PFSK-1 (cell line): Measurements from ENCODE around the gene TNRC18.

ENCODE experiments used
- FOXP2 ChIP-seq: optimal IDR thresholded peaks from 2 replicates; pipeline ENCODE3; 2011; ENCODE audit warnings: borderline replicate concordance, control low read depth, inconsistent platforms; ENCODE audit not compliant: insufficient read depth; ENCODE audit errors: extremely low read length, extremely low read depth
- POLR2AphosphoS5 ChIP-seq: IDR thresholded peaks from 2 replicates; pipeline ENCODE4 v1.6.1; 2012; ENCODE audit warnings: low read depth, mild to moderate bottlenecking, control low read depth, low read length, moderate library complexity
- REST ChIP-seq, 2 experiments: IDR thresholded peaks; 2 replicates each; pipeline versions ENCODE4 v1.6.1 to v1.8.0; 2011 to 2012; ENCODE audit warnings: low read depth in 2 of 2, low read length in 2 of 2, control low read depth in 1 of 2, inconsistent platforms in 1 of 2, mild to moderate bottlenecking in 1 of 2, moderate library complexity in 1 of 2; ENCODE audit not compliant: insufficient read depth in 1 of 2
- SIN3A ChIP-seq: IDR thresholded peaks from 2 replicates; pipeline ENCODE4 v1.6.1; 2012; ENCODE audit warnings: mild to moderate bottlenecking, low read length, moderate library complexity, borderline replicate concordance; ENCODE audit not compliant: insufficient read depth
- TAF1 ChIP-seq: IDR thresholded peaks from 2 replicates; pipeline ENCODE4 v1.6.1; 2012; ENCODE audit warnings: low read length, control low read depth, borderline replicate concordance; ENCODE audit not compliant: insufficient read depth

The TNRC18 gene

GRCh38 chr7:5377816-5378215 lies 45.8 kb downstream of the TNRC18 start:
- TF ChIP-seq FOXP2 (no peak), SIN3A (no peak), REST (IDR thresholded peaks at IDR 0.05; ENCODE audit: insufficient read depth in 1 of 2, low read depth in 2 of 2, low read length in 2 of 2) (no peak), POLR2AphosphoS5 (no peak), TAF1 (no peak)

- TF ChIP-seq SIN3A (no peak), TAF1 (no peak), REST (IDR thresholded peaks at IDR 0.05; ENCODE audit: insufficient read depth in 1 of 2, low read depth in 2 of 2, low read length in 2 of 2) (no peak), FOXP2 (no peak), POLR2AphosphoS5 (no peak)
Observed at GRCh38 chr7:5377279-5377678, 46.4 kb downstream of the TNRC18 start.

- TF ChIP-seq SIN3A (no peak), TAF1 (no peak), REST (IDR thresholded peaks at IDR 0.05; ENCODE audit: insufficient read depth in 1 of 2, low read depth in 2 of 2, low read length in 2 of 2) (no peak), POLR2AphosphoS5 (no peak), FOXP2 (no peak)
Observed at GRCh38 chr7:5375925-5376324, 47.7 kb downstream of the TNRC18 start.

- TF ChIP-seq SIN3A (no peak), REST (IDR thresholded peaks at IDR 0.05; ENCODE audit: insufficient read depth in 1 of 2, low read depth in 2 of 2, low read length in 2 of 2) (no peak), POLR2AphosphoS5 (no peak), FOXP2 (no peak), TAF1 (no peak)
Observed at GRCh38 chr7:5374464-5374863, 49.2 kb downstream of the TNRC18 start.

- no peak for TF ChIP-seq SIN3A
- no peak for TF ChIP-seq TAF1
- TF ChIP-seq REST (IDR thresholded peaks at IDR 0.05; ENCODE audit: insufficient read depth in 1 of 2, low read depth in 2 of 2, low read length in 2 of 2) = no peak
- TF ChIP-seq FOXP2 = no peak
- no peak for TF ChIP-seq POLR2AphosphoS5
Observed at GRCh38 chr7:5373300-5373699, 50.3 kb downstream of the TNRC18 start.
